Right lobe of liver (tissue), 6 donors: ENCODE results near the gene CDC23. TPM values are rescaled to one million over a fixed set of nuclear protein-coding genes. Genes with fewer than 3 reads are reported as not detected.

Experiments
- ATAC-seq, 4 donors: fragments of 200-7000 bp; cut with Tn5 transposase; one replicate each; pipeline ENCODE4 v1.9.1; 2020; ENCODE audit warnings: mild to moderate bottlenecking in 4 of 4, moderate library complexity in 4 of 4
- DNase-seq, 3 donors: peaks; one replicate each; pipeline ENCODE4 v3.0.0-alpha.2; 2020
- H3K27ac ChIP-seq, 3 donors: fragments of 200-600 bp; one replicate each; pipeline ENCODE4 v1.8.0; 2022
- H3K27me3 ChIP-seq, 2 donors: fragments of 200-600 bp; one replicate each; pipeline ENCODE4 v1.8.0; 2022
- H3K36me3 ChIP-seq, 4 donors: fragments of 200-600 bp; sonication (generic) in 1 of 4; one replicate each; pipeline versions ENCODE4 v1.5.1 to v1.8.0; 2017 to 2022; ENCODE audit warnings: control low read depth in 1 of 4
- H3K4me1 ChIP-seq, 4 donors: fragments of 200-600 bp; sonication (generic) in 1 of 4; one replicate each; pipeline versions ENCODE4 v1.5.1 to v1.8.0; 2017 to 2022; ENCODE audit warnings: control low read depth in 1 of 4
- H3K4me3 ChIP-seq, 3 donors: fragments of 200-600 bp; one replicate each; pipeline ENCODE4 v1.8.0; 2022
- H3K9me3 ChIP-seq, 4 donors: fragments of 200-600 bp; sonication (generic) in 1 of 4; one replicate each; pipeline versions ENCODE4 v1.5.1 to v1.8.0; 2017 to 2022; ENCODE audit warnings: control low read depth in 1 of 4
- CTCF ChIP-seq, 4 donors: fragments of 200-600 bp in 3 of 4; fragments of 450-650 bp in 1 of 4; IDR thresholded peaks; one replicate each; pipeline versions ENCODE4 v1.5.1 to v1.8.0; 2016 to 2022; ENCODE audit warnings: antibody characterized with exemption in 4 of 4, mild to moderate bottlenecking in 2 of 4
- POLR2A ChIP-seq: fragments of 450-650 bp; IDR thresholded peaks from one replicate; pipeline ENCODE4 v1.6.1; 2017; ENCODE audit warnings: antibody characterized with exemption, mild to moderate bottlenecking
- WGBS: methylation state at CpG from one replicate; pipeline ENCODE4 v1.1.6; 2018; ENCODE audit warnings: low coverage, low lambda C conversion rate; ENCODE audit not compliant: insufficient coverage; ENCODE audit errors: missing lambda C conversion rate; 5-methylcytosine and 5-hydroxymethylcytosine counted together
- intact Hi-C, 2 donors: fragments of 100-400 bp; cut with DNase I; formaldehyde crosslinking; loops; one replicate each; pipeline versions ENCODE4 v1.11.2 to v1.14.1; 2022
- total RNA-seq, 6 experiments: library from RNA; depleted of rRNA in 2 of 6; stranded (reverse); fragments of >200 nt in 2 of 6; fragmentation: NEBNext Ultra II Directional in 3 of 6; extraction: Animal tissue kit (Norgen Biotek cat#: 25700) in 3 of 6; gene quantifications; one replicate each; pipeline versions ENCODE4 v1.1.0 to v1.2.4, GENCODE V29; 2016 to 2023
- donor health status: DM: no; HTN: yes; CAD: no.
- donor health status: DM: no; HTN: no; CAD: no.
- donor health status: DM: no; HTN: no; CAD: no.
- donor health status: DM: no; HTN: yes; CAD: no.
- donor health status: DM: no; HTN: yes; CAD: no.

Gene CDC23
- total RNA-seq, 6 experiments from 2014 or later, result 11.9 to 16.2 (median 15.2) TPM

- no peak for ATAC-seq
- no peak overlapping the region for H3K27ac ChIP-seq
- TF ChIP-seq POLR2A (no peak), CTCF (IDR thresholded peaks at IDR 0.05) (no peak)
- peaks cover 0 to 6% (median 0%) of the 10 kb centered on the region in 4 donors for H3K4me1 ChIP-seq
- H3K27me3 ChIP-seq, result no peaks in the 10 kb centered on the region
- no peaks in the 10 kb centered on the region for H3K36me3 ChIP-seq
- no peaks in the 10 kb centered on the region for H3K9me3 ChIP-seq
- no CpG with 5 or more reads among the region's 2 CpGs for WGBS
- H3K4me3 ChIP-seq, result no peak overlapping the region
- no peak for DNase-seq
- intact Hi-C loops, result no loop called here
Observed at GRCh38 chr5:138233280-138233679, 20.2 kb upstream of the CDC23 start.

- intact Hi-C loops, result no loop called here
- peak; percentile 27 to 51 (median 39) for ATAC-seq
Observed at GRCh38 chr5:138230981-138231589, 18.0 kb upstream of the CDC23 start.

GRCh38 chr5:138230261-138230660, 17.1 kb upstream of the CDC23 start:
- intact Hi-C loops, result no loop called here
- H3K4me1 ChIP-seq, result peaks cover 0 to 6% (median 0%) of the 10 kb centered on the region in 4 donors
- no peaks in the 10 kb centered on the region for H3K36me3 ChIP-seq
- no peak overlapping the region for H3K27ac ChIP-seq
- no peaks in the 10 kb centered on the region for H3K27me3 ChIP-seq
- peak in 2 of 4 donors; percentile 39 to 46 for ATAC-seq
- DNase-seq, result no peak
- no peaks in the 10 kb centered on the region for H3K9me3 ChIP-seq
- no peak overlapping the region for H3K4me3 ChIP-seq
- no peak for TF ChIP-seq CTCF (IDR thresholded peaks at IDR 0.05)
- no peak for TF ChIP-seq POLR2A

More at GRCh38 chr5:138230981-138231589, 18.0 kb upstream of the CDC23 start:
- DNase-seq, result no peak
- H3K27me3 ChIP-seq, result no peaks in the 10 kb centered on the region
- H3K27ac ChIP-seq, result no peak overlapping the region
- WGBS, result 50% methylated on average over 7 of the region's 7 CpGs
- no peaks in the 10 kb centered on the region for H3K36me3 ChIP-seq
- peaks cover 0 to 6% (median 0%) of the 10 kb centered on the region in 4 donors for H3K4me1 ChIP-seq
- no peaks in the 10 kb centered on the region for H3K9me3 ChIP-seq
- no peak overlapping the region for H3K4me3 ChIP-seq
- TF ChIP-seq CTCF (IDR thresholded peaks at IDR 0.05) (no peak), POLR2A (no peak)

- intact Hi-C loops, result loop anchor here in 1 of 2 donors (10.0 kb wide), 1 partner anchor 55 kb away; no protein-coding TSS in a partner anchor
- DNase-seq (no peak), ATAC-seq (no peak)
- Histone ChIP-seq H3K27me3 (no peaks in the 10 kb centered on the region), H3K36me3 (no peaks in the 10 kb centered on the region), H3K4me1 (peaks cover 0 to 6% (median 0%) of the 10 kb centered on the region in 4 donors), H3K4me3 (no peak overlapping the region), H3K9me3 (no peaks in the 10 kb centered on the region), H3K27ac (no peak overlapping the region)
- TF ChIP-seq POLR2A (no peak), CTCF (IDR thresholded peaks at IDR 0.05) (no peak)
- WGBS, result 66% methylated on average over 6 of the region's 6 CpGs
Observed at GRCh38 chr5:138229387-138229786, 16.3 kb upstream of the CDC23 start.
